Vagina (tissue), 2 donors: ENCODE data around the gene EIF2S1.

Experiments
- POLR2A ChIP-seq, 2 donors: fragments of 450-650 bp; IDR thresholded peaks; one replicate each; pipeline ENCODE4 v1.6.1; 2017; ENCODE audit warnings: antibody characterized with exemption in 2 of 2, mild to moderate bottlenecking in 2 of 2, moderate library complexity in 2 of 2
- POLR2AphosphoS5 ChIP-seq, 2 donors: sonication (generic); formaldehyde crosslinking; IDR thresholded peaks; one replicate each; pipeline ENCODE4 v1.9.0; 2017; ENCODE audit warnings: antibody characterized with exemption in 2 of 2, mild to moderate bottlenecking in 2 of 2, low read depth in 1 of 2; ENCODE audit not compliant: insufficient read depth in 1 of 2
- TF ChIP-seq, protein P1 (sequence below), 3 experiments: fragments of 450-650 bp in 2 of 3; fragments of 200-600 bp in 1 of 3; sonication (generic) in 1 of 3; IDR thresholded peaks; one replicate each; pipeline ENCODE4 v1.5.1; 2017 to 2019; ENCODE audit warnings: antibody characterized with exemption in 3 of 3, mild to moderate bottlenecking in 2 of 3, moderate library complexity in 2 of 3

GRCh38 chr14:67421356-67422224, 61.5 kb downstream of the EIF2S1 start:
- TF ChIP-seq, protein P1, sequence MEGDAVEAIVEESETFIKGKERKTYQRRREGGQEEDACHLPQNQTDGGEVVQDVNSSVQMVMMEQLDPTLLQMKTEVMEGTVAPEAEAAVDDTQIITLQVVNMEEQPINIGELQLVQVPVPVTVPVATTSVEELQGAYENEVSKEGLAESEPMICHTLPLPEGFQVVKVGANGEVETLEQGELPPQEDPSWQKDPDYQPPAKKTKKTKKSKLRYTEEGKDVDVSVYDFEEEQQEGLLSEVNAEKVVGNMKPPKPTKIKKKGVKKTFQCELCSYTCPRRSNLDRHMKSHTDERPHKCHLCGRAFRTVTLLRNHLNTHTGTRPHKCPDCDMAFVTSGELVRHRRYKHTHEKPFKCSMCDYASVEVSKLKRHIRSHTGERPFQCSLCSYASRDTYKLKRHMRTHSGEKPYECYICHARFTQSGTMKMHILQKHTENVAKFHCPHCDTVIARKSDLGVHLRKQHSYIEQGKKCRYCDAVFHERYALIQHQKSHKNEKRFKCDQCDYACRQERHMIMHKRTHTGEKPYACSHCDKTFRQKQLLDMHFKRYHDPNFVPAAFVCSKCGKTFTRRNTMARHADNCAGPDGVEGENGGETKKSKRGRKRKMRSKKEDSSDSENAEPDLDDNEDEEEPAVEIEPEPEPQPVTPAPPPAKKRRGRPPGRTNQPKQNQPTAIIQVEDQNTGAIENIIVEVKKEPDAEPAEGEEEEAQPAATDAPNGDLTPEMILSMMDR (IDR thresholded peaks at IDR 0.05), result no peak
- TF ChIP-seq POLR2A (IDR thresholded peaks at IDR 0.05), result no peak
- no peak for TF ChIP-seq POLR2AphosphoS5 (IDR thresholded peaks at IDR 0.05; ENCODE audit: insufficient read depth in 1 of 2, low read depth in 1 of 2)
